ENCODE results near the gene SLC22A17. TPM values are rescaled to one million over a fixed set of nuclear protein-coding genes. Genes with fewer than 3 reads are reported as not detected.

The SLC22A17 gene
- total RNA-seq, 1 donor from 2014 or later: 52.5 TPM

- peaks cover 14% of the 10 kb centered on the region for H3K27me3 Mint-ChIP-seq
- H3K36me3 Mint-ChIP-seq: no peaks in the 10 kb centered on the region
Observed at GRCh38 chr14:23370221-23370620, 17.5 kb upstream of the SLC22A17 start.

GRCh38 chr14:23366426-23366921 lies 13.8 kb upstream of the SLC22A17 start:
- TF ChIP-seq CTCF (conservative IDR thresholded peaks at IDR 0.05): no peak
- Mint-ChIP-seq H3K4me3 (peak overlapping the region; percentile 86), H3K36me3 (peaks cover 4% of the 10 kb centered on the region), H3K27me3 (peaks cover 12% of the 10 kb centered on the region), H3K27ac (peak overlapping the region; percentile 83), H3K9me3 (no peaks in the 10 kb centered on the region), H3K4me1 (ENCODE audit: unreplicated experiment) (peaks cover 23% of the 10 kb centered on the region)
- peak; percentile 88 for DNase-seq (ENCODE audit: extremely low spot score, unreplicated experiment)

More at GRCh38 chr14:23370221-23370620, 17.5 kb upstream of the SLC22A17 start:
- H3K9me3 Mint-ChIP-seq: no peaks in the 10 kb centered on the region
- H3K4me3 Mint-ChIP-seq: no peak overlapping the region
- no peak for DNase-seq (ENCODE audit: extremely low spot score, unreplicated experiment)
- TF ChIP-seq CTCF (conservative IDR thresholded peaks at IDR 0.05): no peak
- peaks cover 8% of the 10 kb centered on the region for H3K4me1 Mint-ChIP-seq (ENCODE audit: unreplicated experiment)
- H3K27ac Mint-ChIP-seq: no peak overlapping the region

GRCh38 chr14:23365732-23366425 lies 13.2 kb upstream of the SLC22A17 start:
- no peaks in the 10 kb centered on the region for H3K9me3 Mint-ChIP-seq
- peak overlapping the region; percentile 86 for H3K4me3 Mint-ChIP-seq
- TF ChIP-seq CTCF (conservative IDR thresholded peaks at IDR 0.05): no peak
- H3K4me1 Mint-ChIP-seq (ENCODE audit: unreplicated experiment): peaks cover 28% of the 10 kb centered on the region
- DNase-seq (ENCODE audit: extremely low spot score, unreplicated experiment): no peak
- peaks cover 11% of the 10 kb centered on the region for H3K27me3 Mint-ChIP-seq
- peak overlapping the region; percentile 83 for H3K27ac Mint-ChIP-seq
- H3K36me3 Mint-ChIP-seq: peaks cover 8% of the 10 kb centered on the region

GRCh38 chr14:23365036-23365731 lies 12.5 kb upstream of the SLC22A17 start, which contains the start of gene EFS:
TSS of gene EFS (minus strand) at chr14:23365172. CDS start at chr14:23365025, 147 bp downstream.
- peak within 1 kb of the TSS; percentile 96 for H3K27ac Mint-ChIP-seq
- peaks cover 29% of the 10 kb centered on the region for H3K4me1 Mint-ChIP-seq (ENCODE audit: unreplicated experiment)
- H3K27me3 Mint-ChIP-seq: peaks cover 11% of the 10 kb centered on the region
- DNase-seq (ENCODE audit: extremely low spot score, unreplicated experiment): no peak
- peaks cover 10% of the 10 kb centered on the region for H3K36me3 Mint-ChIP-seq
- TF ChIP-seq CTCF (conservative IDR thresholded peaks at IDR 0.05): no peak
- no peaks in the 10 kb centered on the region for H3K9me3 Mint-ChIP-seq
- peak within 1 kb of the TSS; percentile 96 for H3K4me3 Mint-ChIP-seq

- Mint-ChIP-seq H3K4me1 (ENCODE audit: unreplicated experiment) (peaks cover 29% of the 10 kb centered on the region), H3K27me3 (peaks cover 11% of the 10 kb centered on the region), H3K27ac (peak overlapping the region; percentile 96), H3K36me3 (peaks cover 10% of the 10 kb centered on the region), H3K4me3 (peak overlapping the region; percentile 96), H3K9me3 (no peaks in the 10 kb centered on the region)
- no peak for DNase-seq (ENCODE audit: extremely low spot score, unreplicated experiment)
- TF ChIP-seq CTCF (conservative IDR thresholded peaks at IDR 0.05): no peak
Observed at GRCh38 chr14:23364164-23365035, 11.7 kb upstream of the SLC22A17 start.
